Stimulated activated CD8-positive, alpha-beta memory T cell treated with anti-CD3 and anti-CD28 coated beads, Interleukin-12 subunit alpha, Interleukin-12 subunit beta, amount 100 ng/mL, for 24 hours (primary cell): ENCODE measurements around the gene TAB3.

Experiments used
- DNase-seq: peaks from one replicate; pipeline ENCODE4 v3.0.0-alpha.2; 2020; ENCODE audit errors: extremely low read depth

The TAB3 gene

GRCh38 chrX:30889147-30890140, at the start of gene TAB3:
TAB3 (minus strand) TSS chrX:30889254; CDS start chrX:30859588, 29,666 bp downstream.
- peak; percentile 74 for DNase-seq

- DNase-seq, result no peak
These were observed 49.2 kb upstream of the TAB3 start for GRCh38 chrX:30938295-30938694.

GRCh38 chrX:30935985-30936384, 46.9 kb upstream of the TAB3 start:
- no peak for DNase-seq

DNA sequence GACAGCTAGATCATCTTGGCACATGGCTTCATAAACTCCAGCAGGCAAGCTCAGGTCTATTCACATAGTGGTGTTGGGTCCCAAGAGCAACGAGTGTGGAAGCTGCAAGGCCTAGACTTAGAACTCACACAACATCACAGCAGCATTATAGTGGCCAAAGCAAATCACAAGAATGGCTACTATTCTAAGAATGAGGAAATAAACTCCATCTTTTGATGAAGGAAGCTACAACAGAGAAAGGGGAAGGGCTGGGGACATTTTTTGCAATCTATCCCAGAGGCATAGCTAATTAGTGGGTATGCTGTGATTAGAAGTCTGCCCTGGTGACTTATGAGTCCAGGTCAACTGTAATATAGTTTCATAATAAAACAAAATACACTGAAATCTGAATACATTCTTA, 42.9 kb upstream of the TAB3 start:
- DNase-seq, result no peak

- no peak for DNase-seq
These were observed 41.6 kb upstream of the TAB3 start for GRCh38 chrX:30930679-30931078.

- no peak for DNase-seq
These were observed 41.1 kb upstream of the TAB3 start for GRCh38 chrX:30930143-30930542.

DNA sequence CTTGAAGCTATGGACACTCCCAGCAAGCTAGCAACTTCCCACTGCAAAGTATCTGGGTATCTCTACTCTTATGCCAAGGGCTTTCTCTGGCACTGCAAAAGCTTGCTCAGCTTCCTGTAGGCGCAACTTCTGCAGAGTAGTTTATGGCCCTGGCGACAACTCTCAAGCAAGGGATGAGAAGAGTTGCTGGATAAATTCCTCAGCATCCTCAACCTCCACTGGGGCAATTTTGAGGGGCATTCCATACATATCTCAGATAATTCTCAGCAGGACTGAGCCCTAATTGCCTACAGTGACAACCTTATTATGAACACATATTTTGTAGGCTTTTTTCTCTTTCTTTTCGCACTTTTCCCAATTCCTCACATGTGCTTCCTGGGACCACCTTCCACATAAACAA, 31.2 kb upstream of the TAB3 start:
- no peak for DNase-seq

DNA sequence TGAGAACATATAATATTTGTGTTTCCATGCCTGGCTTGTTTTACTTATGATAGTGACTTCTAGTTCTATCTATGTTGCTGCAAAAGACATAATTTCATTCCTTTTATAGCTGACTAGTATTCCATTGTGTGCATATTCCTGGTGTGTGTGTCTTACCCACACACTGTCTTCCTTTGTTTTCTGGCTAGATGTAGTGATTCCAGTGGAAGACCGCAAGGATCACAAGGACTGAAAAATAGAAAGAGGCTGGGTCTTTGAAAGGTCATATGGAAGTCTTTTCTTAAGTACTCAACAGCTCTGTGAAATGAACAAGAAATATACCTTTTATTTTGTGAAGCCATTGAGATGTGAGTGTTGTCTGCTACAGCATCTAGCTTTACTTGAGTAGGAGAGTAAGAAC, 29.4 kb upstream of the TAB3 start:
- DNase-seq, result no peak

- DNase-seq, result no peak
These were observed 24.4 kb upstream of the TAB3 start for GRCh38 chrX:30913492-30913891.

DNA sequence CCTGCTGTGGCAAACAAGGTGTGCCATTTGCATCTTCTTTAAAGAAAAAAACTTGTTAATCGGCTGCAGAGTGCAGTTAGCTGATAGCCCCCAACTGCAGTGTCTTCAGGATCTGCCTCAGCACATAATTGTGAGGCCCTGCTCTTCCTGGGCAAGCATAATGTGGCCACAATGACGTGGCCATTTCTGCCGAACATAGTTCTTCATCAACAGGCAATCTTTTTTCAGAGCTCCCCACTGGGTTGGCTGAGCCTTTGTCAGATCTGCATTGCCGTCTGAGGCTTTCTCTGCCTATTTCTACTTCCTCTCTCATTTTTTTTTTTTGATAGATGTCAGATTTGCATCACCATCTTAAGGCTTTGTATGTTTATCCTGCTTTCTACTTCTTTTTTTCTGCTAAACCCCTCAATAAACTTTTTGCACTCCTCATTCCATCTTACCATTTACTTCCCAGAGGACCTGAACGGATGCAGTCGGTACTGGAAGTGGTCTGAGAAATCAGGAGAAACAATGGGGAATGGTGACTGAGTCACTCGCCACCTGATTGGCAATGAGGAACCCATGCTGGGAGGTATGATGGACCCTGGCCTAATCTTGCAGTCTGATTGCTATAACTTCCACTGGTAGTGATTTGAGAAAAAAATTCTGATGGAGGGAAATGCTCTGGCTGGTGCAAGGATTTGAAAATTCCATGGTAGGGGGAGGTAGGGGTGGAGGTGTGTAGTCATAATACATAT, 21.2 kb upstream of the TAB3 start:
- no peak for DNase-seq

GRCh38 chrX:30906726-30907125, 17.7 kb upstream of the TAB3 start:
- no peak for DNase-seq

DNA sequence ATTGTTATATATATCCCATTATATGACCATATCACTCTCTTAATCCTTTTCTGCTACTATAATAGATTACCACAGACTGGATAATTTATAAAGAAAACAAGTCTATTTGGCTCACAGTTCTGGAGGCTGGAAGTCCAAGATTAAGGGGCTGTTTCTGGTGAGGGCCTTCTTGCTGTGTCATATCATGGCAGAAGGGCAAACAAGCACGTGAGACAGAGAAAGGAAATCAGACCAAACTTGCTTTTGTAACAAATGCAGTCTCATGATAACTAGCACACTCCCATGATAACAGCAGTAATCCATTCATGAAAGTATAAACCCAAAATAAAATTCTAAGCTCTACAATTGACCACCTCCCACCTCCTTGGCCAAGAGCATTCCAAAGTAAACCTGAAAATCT, 16.3 kb upstream of the TAB3 start:
- DNase-seq, result no peak

DNA sequence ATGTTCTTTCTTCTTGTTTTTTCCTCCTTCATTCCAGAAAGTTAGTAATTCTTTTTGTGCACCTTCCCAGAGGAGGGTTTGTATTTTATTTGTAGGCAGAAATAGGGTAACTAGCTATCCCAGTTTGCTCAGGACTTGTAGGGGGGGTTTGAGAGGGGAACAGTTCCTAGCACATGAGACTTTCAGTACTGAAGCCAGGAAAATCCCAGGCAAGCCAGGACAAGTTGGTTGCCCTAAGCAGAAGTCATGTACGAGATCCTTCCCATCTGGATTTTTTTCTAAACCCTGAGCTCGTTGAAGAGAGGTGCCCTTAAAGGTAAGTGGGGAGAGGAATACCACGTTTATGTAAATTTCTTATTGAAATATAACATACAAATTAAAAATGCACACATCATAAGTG, 15.6 kb upstream of the TAB3 start:
- DNase-seq, result no peak

GRCh38 chrX:30904186-30904585, 15.1 kb upstream of the TAB3 start:
- DNase-seq, result no peak

- DNase-seq, result no peak
These were observed 11.2 kb upstream of the TAB3 start for GRCh38 chrX:30900227-30900626.

GRCh38 chrX:30898886-30899285, 9.8 kb upstream of the TAB3 start:
- no peak for DNase-seq

- DNase-seq, result no peak
These were observed 6.3 kb upstream of the TAB3 start for GRCh38 chrX:30895370-30895769.

DNA sequence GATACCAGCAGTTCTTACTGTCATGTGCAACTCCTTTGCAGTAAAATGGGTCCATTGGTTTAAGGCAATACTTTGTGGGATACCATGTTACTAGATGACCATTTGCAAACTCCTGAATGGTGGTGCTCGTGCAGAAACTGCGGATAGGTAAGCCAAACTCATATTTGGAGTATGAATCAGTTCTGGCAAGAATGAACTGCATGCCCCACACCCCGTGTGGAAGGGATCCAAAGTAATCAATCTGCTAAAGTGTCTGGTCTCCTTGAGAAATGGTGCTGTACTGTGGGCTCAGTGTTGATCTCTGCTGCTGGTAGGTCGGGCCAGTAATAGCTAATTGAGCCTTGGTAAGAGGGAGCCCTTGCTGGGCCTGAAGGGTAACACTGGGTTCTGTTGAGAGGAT, 4.2 kb upstream of the TAB3 start:
- DNase-seq, result no peak

DNA sequence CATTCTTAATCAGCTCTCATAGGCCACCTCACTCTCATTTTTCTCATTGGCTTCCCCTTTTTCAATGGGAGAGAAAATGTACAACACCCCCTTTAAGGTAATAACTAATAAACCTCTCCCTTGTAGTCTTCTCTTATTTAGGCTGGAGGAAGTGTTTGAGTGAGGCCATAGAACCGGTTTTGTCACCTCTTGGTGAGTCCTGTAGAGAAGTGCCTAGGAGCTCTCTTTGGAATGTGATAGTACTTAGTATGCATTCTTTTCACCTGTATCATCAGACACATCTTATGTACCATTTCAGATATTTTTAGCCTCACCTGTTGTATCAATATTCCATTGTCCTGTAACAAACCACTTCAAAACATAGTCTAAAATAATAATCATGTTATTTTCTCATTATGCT, 3.5 kb upstream of the TAB3 start:
- DNase-seq, result no peak

- DNase-seq, result no peak
These were observed 418 bp downstream of the TAB3 start for GRCh38 chrX:30888526-30889146.

DNA sequence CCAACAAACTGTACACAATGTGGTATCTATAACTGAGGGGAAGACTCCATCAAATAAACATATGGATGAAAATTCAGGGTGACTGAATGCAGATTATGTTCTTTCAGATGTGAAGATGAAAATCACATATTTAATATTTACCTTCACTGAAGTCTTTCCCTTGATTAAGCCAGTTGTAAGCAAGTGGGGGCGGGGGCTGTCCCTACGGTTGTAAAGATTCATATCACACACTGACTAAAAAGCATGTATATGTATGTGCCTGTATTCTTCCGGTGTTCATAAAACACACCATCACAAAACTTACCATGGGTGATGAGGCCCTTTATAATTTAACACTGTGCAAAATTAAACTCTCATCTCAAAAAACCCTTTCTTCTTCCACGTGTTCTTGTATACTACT, 1.3 kb downstream of the TAB3 start:
- peak; percentile 39 for DNase-seq

GRCh38 chrX:30887288-30887687, 1.8 kb downstream of the TAB3 start:
- DNase-seq, result no peak

DNA sequence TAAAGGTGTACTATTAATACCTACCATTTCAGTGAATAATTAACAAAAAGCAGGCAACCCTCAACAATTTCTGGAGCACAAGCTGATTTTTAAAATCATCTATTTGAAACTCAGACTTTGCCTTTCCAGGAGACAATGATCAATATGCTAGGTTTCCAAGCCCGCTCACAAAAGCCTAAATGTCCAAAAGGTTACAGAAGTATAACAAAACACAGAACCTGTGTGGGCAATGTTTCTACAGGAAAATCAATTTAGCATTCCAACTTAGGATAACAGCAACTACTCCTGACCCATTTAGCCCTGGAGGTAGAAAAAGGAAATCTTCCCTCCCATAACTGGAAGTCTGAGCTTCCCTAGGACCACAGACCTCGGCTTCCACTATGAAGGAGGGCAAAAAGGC, 3.9 kb downstream of the TAB3 start:
- DNase-seq, result no peak
